ENCODE results near the gene CYB5D1.

Gene CYB5D1

DNA sequence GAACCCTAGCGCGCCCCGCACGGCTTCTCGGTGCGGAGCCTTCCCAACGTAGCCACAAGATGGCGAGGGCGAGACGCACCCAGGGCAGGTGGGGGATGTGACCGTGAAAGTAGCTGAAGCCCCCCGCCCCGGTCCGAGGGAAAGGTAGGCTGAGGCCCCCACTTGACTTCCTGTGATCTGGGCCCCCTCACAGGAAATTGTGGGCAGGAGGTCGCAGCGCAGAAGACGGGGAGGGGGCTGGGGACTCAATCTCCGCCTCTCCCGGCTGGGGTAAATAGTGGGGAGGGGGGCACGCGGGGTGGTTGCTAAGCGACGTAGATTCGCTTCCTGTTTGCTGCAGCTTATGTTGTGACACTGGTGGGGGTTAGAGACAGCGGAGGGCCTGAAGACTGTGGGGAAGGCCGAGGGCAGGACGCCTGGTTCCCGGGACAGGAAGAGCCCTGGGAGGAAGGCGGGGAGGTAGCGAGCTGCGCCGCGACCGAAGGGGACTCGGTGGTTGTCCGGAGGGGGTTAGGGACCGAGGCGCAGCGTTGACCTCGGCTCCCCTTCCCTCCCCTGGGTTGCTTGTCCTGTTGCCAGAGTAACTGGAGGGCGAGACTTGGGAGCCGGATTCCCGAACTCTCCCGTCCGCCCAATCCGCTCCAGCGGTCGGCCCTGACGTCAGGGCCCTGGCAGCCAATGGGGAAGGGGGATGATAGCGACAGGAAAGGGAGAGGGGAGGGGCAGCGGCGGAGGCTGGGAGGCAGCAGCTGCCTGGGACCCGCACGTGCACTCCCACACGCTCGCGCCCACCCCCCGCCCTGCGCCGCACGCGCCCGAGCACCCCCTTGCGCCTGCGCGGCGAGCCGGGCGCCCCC is 22.6 kb upstream of the CYB5D1 start:
- H3K9ac ChIP-seq (ENCODE audit: low read depth, low read length), result peak overlapping the region; percentile 53; the same call in 1 of the 2 replicates
- H3K36me3 ChIP-seq (ENCODE audit: control insufficient read depth, insufficient read depth, low read length), result no peaks in the 10 kb centered on the region
- H3K4me1 ChIP-seq (ENCODE audit: control insufficient read depth, insufficient read depth, low read length), result peaks cover 23% of the 10 kb centered on the region
- H3K9me3 ChIP-seq (ENCODE audit: control insufficient read depth, insufficient read depth, low read length), result no peaks in the 10 kb centered on the region
- H3K27me3 ChIP-seq (ENCODE audit: control insufficient read depth, insufficient read depth, low read length), result peaks cover 47% of the 10 kb centered on the region
- peak overlapping the region; percentile 82 for H3K4me3 ChIP-seq (ENCODE audit: low read depth, low read length)
- H3K27ac ChIP-seq (ENCODE audit: low read depth, low read length), result peak overlapping the region; percentile 86

- Histone ChIP-seq H3K9me3 (ENCODE audit: control insufficient read depth, insufficient read depth, low read length) (no peaks in the 10 kb centered on the region), H3K9ac (ENCODE audit: low read depth, low read length) (peak overlapping the region; percentile 53; the same call in 1 of the 2 replicates), H3K27ac (ENCODE audit: low read depth, low read length) (peak overlapping the region; percentile 86), H3K36me3 (ENCODE audit: control insufficient read depth, insufficient read depth, low read length) (no peaks in the 10 kb centered on the region), H3K4me3 (ENCODE audit: low read depth, low read length) (peak overlapping the region; percentile 82), H3K27me3 (ENCODE audit: control insufficient read depth, insufficient read depth, low read length) (peaks cover 49% of the 10 kb centered on the region), H3K4me1 (ENCODE audit: control insufficient read depth, insufficient read depth, low read length) (peaks cover 25% of the 10 kb centered on the region)
These were observed 21.8 kb upstream of the CYB5D1 start for GRCh38 chr17:7835814-7836595.

- H3K27me3 ChIP-seq (ENCODE audit: control insufficient read depth, insufficient read depth, low read length), result peaks cover 47% of the 10 kb centered on the region
- no peaks in the 10 kb centered on the region for H3K9me3 ChIP-seq (ENCODE audit: control insufficient read depth, insufficient read depth, low read length)
- peak overlapping the region; percentile 86 for H3K27ac ChIP-seq (ENCODE audit: low read depth, low read length)
- H3K4me1 ChIP-seq (ENCODE audit: control insufficient read depth, insufficient read depth, low read length), result peaks cover 30% of the 10 kb centered on the region
- peak overlapping the region; percentile 3; the same call in 1 of the 2 replicates for H3K9ac ChIP-seq (ENCODE audit: low read depth, low read length)
- H3K4me3 ChIP-seq (ENCODE audit: low read depth, low read length), result peak overlapping the region; percentile 82
- no peaks in the 10 kb centered on the region for H3K36me3 ChIP-seq (ENCODE audit: control insufficient read depth, insufficient read depth, low read length)
These were observed 21.0 kb upstream of the CYB5D1 start for GRCh38 chr17:7836596-7837407.

DNA sequence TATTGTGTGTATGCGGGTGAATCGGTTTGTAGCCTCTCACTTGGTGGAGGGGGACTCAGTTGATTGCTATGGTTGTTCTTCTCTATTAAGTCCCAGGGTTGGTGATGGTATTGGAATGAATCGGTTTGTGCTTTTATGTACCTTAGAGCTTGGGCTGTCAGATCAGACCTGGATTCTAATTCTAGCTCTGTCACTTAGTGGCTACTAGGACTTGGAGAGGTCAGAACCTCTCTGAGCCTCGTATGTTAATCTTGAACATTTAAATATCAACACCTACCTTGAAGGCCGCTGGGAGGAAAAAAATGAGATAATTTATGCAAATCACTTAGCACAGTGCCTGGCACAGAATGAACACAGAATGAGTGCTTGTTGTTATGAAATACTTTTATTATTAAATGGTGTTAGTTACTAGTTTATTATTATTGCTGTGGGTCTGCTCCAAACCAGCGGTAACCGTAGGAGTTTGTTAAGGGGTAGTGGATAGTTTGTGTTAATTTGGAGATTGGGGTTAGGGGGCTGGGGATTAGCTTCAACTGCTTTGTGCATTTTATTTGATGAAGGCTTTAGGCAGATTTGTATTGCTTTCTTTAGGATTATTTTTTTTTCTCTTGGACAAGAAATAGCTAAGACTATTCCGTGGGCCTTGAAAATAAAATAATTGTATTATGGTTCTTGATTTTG is 20.3 kb upstream of the CYB5D1 start:
- no peaks in the 10 kb centered on the region for H3K9me3 ChIP-seq (ENCODE audit: control insufficient read depth, insufficient read depth, low read length)
- H3K4me1 ChIP-seq (ENCODE audit: control insufficient read depth, insufficient read depth, low read length), result peaks cover 30% of the 10 kb centered on the region
- H3K9ac ChIP-seq (ENCODE audit: low read depth, low read length), result no peak overlapping the region
- no peaks in the 10 kb centered on the region for H3K36me3 ChIP-seq (ENCODE audit: control insufficient read depth, insufficient read depth, low read length)
- peaks cover 42% of the 10 kb centered on the region for H3K27me3 ChIP-seq (ENCODE audit: control insufficient read depth, insufficient read depth, low read length)
- H3K4me3 ChIP-seq (ENCODE audit: low read depth, low read length), result peak overlapping the region; percentile 82
- peak overlapping the region; percentile 73 for H3K27ac ChIP-seq (ENCODE audit: low read depth, low read length)

GRCh38 chr17:7838090-7839075 is 19.4 kb upstream of the CYB5D1 start:
- Histone ChIP-seq H3K4me3 (ENCODE audit: low read depth, low read length) (peak overlapping the region; percentile 82), H3K4me1 (ENCODE audit: control insufficient read depth, insufficient read depth, low read length) (peaks cover 27% of the 10 kb centered on the region), H3K9ac (ENCODE audit: low read depth, low read length) (no peak overlapping the region), H3K9me3 (ENCODE audit: control insufficient read depth, insufficient read depth, low read length) (no peaks in the 10 kb centered on the region), H3K27me3 (ENCODE audit: control insufficient read depth, insufficient read depth, low read length) (peaks cover 34% of the 10 kb centered on the region), H3K27ac (ENCODE audit: low read depth, low read length) (peak overlapping the region; percentile 73), H3K36me3 (ENCODE audit: control insufficient read depth, insufficient read depth, low read length) (no peaks in the 10 kb centered on the region)

- no peaks in the 10 kb centered on the region for H3K9me3 ChIP-seq (ENCODE audit: control insufficient read depth, insufficient read depth, low read length)
- no peak overlapping the region for H3K9ac ChIP-seq (ENCODE audit: low read depth, low read length)
- peaks cover 31% of the 10 kb centered on the region for H3K27me3 ChIP-seq (ENCODE audit: control insufficient read depth, insufficient read depth, low read length)
- no peaks in the 10 kb centered on the region for H3K36me3 ChIP-seq (ENCODE audit: control insufficient read depth, insufficient read depth, low read length)
- no peak overlapping the region for H3K4me3 ChIP-seq (ENCODE audit: low read depth, low read length)
- peaks cover 24% of the 10 kb centered on the region for H3K4me1 ChIP-seq (ENCODE audit: control insufficient read depth, insufficient read depth, low read length)
- peak overlapping the region; percentile 62 for H3K27ac ChIP-seq (ENCODE audit: low read depth, low read length)
These were observed 18.5 kb upstream of the CYB5D1 start for GRCh38 chr17:7839190-7839875.

- H3K9ac ChIP-seq (ENCODE audit: low read depth, low read length), result no peak overlapping the region
- H3K4me1 ChIP-seq (ENCODE audit: control insufficient read depth, insufficient read depth, low read length), result peaks cover 25% of the 10 kb centered on the region
- H3K27ac ChIP-seq (ENCODE audit: low read depth, low read length), result no peak overlapping the region
- no peak overlapping the region for H3K4me3 ChIP-seq (ENCODE audit: low read depth, low read length)
- no peaks in the 10 kb centered on the region for H3K36me3 ChIP-seq (ENCODE audit: control insufficient read depth, insufficient read depth, low read length)
- H3K27me3 ChIP-seq (ENCODE audit: control insufficient read depth, insufficient read depth, low read length), result peaks cover 31% of the 10 kb centered on the region
- no peaks in the 10 kb centered on the region for H3K9me3 ChIP-seq (ENCODE audit: control insufficient read depth, insufficient read depth, low read length)
These were observed 17.9 kb upstream of the CYB5D1 start for GRCh38 chr17:7839876-7840261.

- Histone ChIP-seq H3K4me3 (ENCODE audit: low read depth, low read length) (no peak overlapping the region), H3K36me3 (ENCODE audit: control insufficient read depth, insufficient read depth, low read length) (no peaks in the 10 kb centered on the region), H3K9ac (ENCODE audit: low read depth, low read length) (no peak overlapping the region), H3K9me3 (ENCODE audit: control insufficient read depth, insufficient read depth, low read length) (no peaks in the 10 kb centered on the region), H3K27me3 (ENCODE audit: control insufficient read depth, insufficient read depth, low read length) (peaks cover 31% of the 10 kb centered on the region), H3K27ac (ENCODE audit: low read depth, low read length) (no peak overlapping the region), H3K4me1 (ENCODE audit: control insufficient read depth, insufficient read depth, low read length) (peaks cover 29% of the 10 kb centered on the region)
These were observed 17.4 kb upstream of the CYB5D1 start for GRCh38 chr17:7840441-7840840.

- Histone ChIP-seq H3K4me3 (ENCODE audit: low read depth, low read length) (peak overlapping the region; percentile 78), H3K4me1 (ENCODE audit: control insufficient read depth, insufficient read depth, low read length) (peaks cover 29% of the 10 kb centered on the region), H3K27ac (ENCODE audit: low read depth, low read length) (peak overlapping the region; percentile 95), H3K27me3 (ENCODE audit: control insufficient read depth, insufficient read depth, low read length) (peaks cover 31% of the 10 kb centered on the region), H3K36me3 (ENCODE audit: control insufficient read depth, insufficient read depth, low read length) (no peaks in the 10 kb centered on the region), H3K9me3 (ENCODE audit: control insufficient read depth, insufficient read depth, low read length) (no peaks in the 10 kb centered on the region), H3K9ac (ENCODE audit: low read depth, low read length) (no peak overlapping the region)
These were observed 16.9 kb upstream of the CYB5D1 start for GRCh38 chr17:7840875-7841274.

Measured in HUES48 (cell line).